HG03045 (cell line): Measurements from ENCODE around the gene CAB39L.
A peak's percentile ranks its signal among the peaks of the same experiment; 100 is the strongest.

Source experiments
- ATAC-seq: cut with Tn5 transposase; IDR thresholded peaks from one replicate; pipeline ENCODE4 v1.9.1; 2021; ENCODE audit warnings: mild to moderate bottlenecking, moderate library complexity; ENCODE audit not compliant: unreplicated experiment

Gene CAB39L

DNA sequence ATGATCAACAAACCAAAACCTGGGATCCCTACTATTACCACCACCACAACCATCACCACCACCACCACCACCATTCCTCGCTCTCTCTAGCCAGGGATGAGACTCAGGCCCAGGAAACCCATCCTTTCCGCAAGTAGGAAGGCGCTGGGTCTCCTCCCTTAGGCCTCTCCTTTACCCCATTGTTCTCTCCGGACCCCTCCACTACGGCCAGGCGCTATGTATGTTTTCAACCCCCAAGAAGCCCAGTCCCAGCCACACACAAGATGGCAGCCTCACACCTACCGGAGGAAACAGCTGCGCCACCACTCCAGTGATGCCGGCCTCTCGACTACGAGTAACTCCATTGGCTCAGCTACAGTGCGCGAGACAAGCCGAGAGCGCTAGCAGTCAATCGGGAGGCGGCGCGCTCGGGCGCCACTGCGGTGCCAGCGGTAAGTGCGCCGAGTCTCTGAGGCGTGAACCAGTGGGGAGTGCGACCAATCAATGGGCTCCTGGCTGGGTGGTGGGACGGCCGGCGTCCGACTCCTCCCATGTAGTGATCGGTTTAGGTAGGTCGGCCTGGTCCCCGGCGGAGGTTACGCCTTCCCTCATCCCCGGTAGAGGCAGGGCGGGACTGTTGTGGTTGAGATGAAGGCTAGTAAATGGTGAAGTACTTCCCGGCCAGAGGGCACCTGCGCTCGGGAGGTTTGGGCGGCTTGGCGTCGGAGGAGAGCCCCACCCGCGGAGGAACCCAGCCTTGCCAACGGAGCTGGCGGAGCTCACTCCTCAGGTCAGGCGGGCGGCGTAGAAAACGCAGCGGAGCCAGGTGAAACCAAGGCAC, at the start of gene CAB39L, which contains the start of gene SETDB2:
Gene CAB39L (minus strand): TSS at position 361 of the 820 bp plus-strand sequence. CDS start 61,154 bp downstream, outside the sequence.
Gene SETDB2 (plus strand): TSS at position 571 of the 820 bp plus-strand sequence. CDS start 7,620 bp downstream, outside the sequence.
- peak; percentile 97 for ATAC-seq

DNA sequence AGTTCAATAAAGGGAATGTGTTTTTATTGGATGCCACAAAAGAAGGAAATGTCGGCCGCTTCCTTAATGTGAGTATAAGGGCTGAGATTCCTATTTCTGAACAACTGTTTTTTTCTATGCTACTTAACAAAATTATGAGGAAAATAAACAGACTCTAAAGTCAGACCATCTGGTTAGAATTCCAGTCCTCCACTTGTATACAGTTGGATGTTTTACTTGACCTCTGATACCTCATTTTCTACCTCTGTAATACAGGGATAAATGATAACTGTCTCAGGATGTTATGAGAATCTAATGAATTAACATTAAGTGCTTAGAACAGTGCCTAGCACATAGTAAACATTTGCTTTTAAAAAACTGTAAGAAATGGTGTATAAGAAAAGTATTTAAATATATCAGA, 44.7 kb upstream of the CAB39L start:
- no peak for ATAC-seq

DNA sequence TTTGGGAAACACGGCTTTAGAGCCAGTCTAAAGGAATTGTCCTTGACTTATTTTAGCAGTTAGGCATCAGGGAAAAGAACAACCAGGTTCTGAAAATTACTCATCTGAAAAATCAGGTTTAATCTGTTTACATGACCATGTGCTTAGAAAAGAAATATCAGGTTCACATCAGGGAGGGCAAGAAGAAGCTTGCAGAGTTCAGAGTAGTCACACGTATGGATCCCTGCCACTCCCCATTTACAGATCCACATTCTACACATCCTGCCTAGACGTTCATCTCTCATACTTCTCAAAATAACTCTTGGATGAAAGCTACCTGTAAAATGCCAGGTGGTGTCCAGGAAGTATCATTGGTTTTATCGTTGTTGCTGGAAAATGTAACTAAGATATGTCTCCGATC, 37.9 kb upstream of the CAB39L start:
- ATAC-seq: no peak

DNA sequence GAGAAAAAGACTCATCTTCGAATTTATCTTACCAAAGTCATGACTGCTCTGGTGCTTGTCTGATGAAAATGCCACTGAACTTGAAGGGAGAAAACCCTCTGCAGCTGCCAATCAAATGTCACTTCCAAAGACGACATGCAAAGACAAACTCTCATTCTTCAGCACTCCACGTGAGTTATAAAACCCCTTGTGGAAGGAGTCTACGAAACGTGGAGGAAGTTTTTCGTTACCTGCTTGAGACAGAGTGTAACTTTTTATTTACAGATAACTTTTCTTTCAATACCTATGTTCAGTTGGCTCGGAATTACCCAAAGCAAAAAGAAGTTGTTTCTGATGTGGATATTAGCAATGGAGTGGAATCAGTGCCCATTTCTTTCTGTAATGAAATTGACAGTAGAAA, 32.7 kb upstream of the CAB39L start:
- ATAC-seq: no peak

DNA sequence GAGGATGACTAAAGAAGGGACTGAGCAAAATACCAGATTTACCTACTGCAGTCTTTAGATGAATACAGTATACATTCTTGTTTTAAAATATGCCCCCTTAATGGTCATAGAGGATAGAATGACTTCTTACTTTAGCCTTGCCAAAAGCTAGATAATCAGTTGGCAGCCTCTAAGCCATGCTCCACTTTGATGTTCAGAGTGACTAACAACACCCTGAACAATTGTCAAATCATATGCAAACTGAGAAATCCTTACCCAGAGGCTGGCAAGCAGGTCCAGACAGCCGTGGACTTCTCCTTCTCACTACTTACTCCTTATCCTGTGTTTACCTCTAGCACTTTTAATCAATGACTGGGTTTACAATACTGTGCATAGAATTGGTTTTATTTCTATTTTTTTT, 28.3 kb upstream of the CAB39L start:
- ATAC-seq: no peak

DNA sequence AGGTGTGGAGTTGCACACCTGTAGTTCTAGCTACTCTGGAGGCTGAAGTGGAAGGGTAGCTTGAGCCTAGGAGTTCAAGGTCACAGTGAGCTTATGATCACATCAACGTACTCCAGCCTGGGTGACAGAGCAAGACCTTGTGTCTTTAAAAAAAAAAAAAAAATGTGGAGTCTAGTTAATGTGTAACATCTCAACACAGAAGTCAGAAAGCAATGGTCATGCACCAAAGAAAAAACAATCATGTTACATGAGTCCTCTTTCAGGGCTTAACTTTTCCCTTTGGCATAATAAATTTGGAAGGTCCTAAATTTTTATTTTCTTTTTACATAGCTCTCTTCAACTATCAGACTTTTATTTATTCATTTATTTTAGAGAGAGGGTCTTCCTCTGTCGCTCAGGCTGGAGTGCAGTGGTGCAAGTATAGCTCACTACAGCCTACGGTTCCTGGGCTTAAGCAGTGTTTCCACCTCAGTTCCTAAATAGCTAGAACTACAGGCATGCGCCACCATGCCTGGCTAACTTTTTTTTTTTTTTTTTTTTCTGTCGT, 22.5 kb upstream of the CAB39L start:
- ATAC-seq: no peak

DNA sequence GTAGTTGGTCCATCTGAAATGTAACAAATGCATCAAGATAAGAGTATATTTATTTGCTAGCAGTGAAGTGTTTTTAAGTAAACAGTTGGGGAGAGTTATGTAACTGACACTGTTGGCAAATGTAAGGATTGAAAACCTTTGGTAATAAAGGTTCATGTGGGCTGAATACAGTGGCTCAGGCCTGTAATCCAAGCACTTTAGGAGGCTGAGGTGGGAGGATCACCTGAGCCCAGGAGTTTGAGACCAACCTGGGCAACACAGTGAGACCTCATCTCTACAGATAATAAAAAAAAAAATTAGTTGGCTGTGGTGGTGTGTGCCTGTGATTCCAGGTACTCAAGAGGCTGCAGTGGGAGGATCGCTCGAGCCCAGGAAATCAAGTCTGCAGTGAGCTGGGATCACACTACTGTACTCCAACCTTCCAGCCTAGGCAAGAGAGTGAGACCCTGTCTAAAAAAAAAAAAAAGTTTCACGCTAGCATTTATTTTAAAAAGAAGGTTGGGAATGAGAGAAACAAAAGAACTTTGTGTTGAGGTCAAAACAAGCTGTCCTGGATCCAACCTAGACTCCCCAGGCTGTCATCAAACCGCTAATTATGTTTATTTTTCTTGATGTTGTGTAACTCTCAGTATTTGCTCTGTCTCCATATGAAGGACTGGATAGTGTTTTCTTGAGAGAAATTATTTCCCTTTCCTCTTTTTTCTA, 20.9 kb upstream of the CAB39L start:
- ATAC-seq: no peak

DNA sequence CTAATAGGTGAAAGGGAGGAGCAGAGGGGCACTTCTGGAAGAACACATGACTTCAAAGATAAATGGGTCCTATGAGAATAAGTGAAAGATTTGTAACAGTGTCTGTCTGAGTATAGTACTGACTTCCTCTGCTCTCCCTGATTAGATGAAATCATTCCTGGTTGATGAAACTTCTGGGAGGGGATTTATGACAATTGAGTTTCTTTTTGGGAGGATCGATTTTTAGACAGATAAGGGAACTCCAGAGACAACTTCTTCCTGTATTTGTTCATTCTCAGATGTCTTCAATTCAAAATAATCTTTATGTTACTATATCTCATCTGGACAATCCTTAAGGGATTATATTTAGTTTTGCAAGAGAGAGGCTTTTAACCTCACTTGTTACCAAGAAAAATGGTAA, 20.2 kb upstream of the CAB39L start:
- ATAC-seq: no peak

DNA sequence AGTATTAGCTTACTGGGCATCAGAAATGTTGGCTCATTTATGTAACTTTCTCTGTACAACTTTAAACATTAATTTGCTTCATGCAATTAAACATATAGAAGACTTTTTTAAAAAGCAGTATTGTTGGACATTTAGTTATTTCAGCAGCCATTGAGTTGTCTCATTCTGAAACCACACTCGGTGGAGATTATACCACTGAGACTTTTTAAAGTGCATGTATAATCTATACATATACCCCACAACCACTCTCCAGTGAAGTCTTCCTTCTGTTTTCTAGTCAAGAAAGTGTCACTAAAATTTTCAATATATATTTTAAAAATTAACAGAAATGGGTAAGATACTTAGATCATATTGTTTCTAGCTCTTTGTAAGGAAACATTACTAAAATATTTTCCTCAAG, 15.7 kb upstream of the CAB39L start:
- ATAC-seq: no peak

DNA sequence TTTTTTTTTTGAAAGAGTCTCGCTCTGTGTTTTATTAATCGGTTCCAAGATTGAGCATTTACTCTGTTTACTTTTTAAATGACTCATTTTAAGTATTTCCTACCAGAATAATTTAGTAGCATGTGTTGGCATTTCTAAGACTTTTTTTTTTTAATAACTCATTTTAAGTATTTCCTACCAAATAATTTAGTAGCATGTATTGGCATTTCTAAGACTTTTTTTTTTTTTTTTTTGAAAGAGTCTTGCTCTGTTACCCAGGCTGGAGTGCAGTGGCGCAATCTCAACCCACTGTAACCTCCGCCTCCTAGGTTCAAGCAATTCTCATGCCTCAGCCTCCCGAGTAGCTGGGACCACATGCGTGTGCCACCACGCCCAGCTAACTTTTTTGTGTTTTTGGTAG, 13.4 kb upstream of the CAB39L start:
- ATAC-seq: no peak

DNA sequence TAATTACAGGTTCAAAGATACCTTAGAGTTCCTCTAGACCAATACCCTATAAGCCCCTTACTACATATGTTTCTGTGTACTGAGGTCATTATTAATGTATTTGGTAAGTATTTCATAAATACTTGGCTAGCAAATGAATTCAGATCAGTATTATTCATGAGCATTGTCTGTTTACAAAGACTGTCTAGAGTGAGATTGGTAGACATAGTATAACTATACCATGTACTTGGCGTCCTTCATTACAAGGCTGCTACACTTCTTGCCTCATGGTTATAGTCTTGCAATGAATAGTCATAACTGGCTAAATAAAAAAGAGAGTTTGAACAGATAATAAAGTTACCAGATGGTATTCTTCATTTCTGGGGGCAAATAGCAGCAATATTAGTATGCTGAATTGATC, 12.3 kb upstream of the CAB39L start:
- ATAC-seq: no peak

DNA sequence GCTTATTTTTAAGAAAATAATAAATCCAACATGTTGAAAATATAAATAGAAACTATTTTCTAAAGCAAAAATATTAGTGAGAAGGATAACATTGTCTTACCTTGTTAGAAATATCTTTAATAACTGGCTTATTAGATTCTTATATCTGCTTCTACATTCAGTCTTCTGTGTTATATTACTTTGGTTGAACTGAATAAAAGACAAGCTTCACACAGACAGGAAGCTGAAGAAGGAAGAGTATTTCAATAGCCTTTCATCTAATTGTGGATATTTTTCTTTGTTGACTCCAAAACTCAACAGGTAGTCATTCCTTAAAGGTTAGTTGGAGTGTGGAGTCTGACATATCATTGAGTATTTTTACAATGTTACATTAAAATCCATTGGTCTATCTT, 11.1 kb upstream of the CAB39L start:
- peak; percentile 30 for ATAC-seq

DNA sequence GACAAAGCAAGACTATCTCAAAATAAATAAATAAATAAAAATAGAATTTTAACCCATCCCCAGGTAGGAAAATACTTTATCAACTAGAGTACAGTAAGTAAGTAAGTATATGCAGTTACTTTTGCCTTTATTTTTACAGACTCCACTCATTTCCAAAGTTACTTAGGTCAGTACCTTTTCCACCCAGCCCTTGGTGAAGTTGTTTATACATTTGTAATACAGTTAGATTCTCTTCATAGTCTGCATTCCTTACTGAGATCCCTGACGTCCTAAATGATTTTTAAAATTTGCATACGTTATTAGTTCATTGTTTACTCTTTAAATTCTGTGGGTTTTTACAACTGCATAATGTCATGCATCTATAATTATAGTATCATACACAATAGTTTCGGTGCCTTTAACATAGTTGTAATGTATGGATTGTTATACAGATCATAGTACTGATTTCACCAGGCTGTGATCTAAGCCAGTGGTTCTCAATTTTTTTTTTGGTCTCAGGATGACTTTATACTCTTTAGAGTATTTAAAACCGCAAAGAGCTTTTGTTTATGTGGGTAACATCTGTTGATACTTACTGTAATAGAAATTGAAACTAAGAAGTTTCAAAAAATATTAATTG, 10.6 kb upstream of the CAB39L start:
- peak; percentile 81 for ATAC-seq

DNA sequence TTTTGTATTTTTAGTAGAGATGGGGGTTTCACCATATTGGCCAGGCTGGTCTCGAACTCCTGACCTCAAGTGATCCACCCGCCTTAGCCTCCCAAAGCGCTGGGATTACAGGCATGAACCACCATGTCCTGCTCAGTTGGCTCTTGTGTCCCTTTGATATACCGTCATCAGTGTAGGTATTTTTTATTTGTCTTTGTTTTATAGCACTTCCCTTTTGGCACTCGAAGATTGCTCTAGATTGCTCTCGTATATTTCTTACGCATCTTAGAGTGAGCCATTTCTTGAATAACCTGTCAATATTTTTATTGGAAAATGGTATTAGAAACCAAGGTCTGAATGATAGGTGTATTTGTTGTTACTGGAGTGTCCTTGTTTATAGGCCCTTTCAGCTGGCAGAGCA, 9.6 kb upstream of the CAB39L start:
- no peak for ATAC-seq

DNA sequence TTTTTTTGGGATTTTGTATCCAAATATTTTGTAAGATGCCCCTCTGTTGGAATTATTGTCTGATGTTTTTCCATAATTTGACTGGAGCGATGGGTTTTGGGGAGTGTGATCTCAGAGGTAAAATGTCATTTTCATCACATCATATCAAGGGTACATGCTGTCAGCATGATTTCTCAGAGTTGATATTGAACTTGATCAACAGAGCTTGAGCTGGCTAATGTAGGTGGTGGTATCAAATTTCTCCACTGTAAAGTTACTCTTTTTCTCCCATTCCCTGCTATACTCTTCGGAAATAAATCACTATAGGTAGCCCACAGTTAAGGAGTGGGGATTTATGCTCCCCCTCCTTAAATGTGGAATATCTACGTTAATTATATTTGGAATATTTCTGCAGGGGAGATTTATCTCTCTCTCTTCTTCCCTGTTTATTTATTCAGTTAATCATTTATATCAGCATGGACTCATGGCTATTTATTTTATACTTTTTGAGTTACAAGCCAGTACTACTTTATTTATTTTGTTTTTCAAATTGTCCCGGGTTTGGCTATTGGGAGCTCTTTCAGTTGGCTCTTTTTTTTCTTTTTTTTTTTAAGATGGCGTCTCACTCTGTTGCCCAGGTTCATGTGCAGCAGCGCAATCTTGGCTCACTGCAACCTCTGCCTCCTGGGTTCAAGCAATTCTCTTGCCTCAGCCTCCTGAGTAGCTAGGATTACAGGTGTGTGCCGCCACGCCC, 9.0 kb upstream of the CAB39L start:
- ATAC-seq: no peak

DNA sequence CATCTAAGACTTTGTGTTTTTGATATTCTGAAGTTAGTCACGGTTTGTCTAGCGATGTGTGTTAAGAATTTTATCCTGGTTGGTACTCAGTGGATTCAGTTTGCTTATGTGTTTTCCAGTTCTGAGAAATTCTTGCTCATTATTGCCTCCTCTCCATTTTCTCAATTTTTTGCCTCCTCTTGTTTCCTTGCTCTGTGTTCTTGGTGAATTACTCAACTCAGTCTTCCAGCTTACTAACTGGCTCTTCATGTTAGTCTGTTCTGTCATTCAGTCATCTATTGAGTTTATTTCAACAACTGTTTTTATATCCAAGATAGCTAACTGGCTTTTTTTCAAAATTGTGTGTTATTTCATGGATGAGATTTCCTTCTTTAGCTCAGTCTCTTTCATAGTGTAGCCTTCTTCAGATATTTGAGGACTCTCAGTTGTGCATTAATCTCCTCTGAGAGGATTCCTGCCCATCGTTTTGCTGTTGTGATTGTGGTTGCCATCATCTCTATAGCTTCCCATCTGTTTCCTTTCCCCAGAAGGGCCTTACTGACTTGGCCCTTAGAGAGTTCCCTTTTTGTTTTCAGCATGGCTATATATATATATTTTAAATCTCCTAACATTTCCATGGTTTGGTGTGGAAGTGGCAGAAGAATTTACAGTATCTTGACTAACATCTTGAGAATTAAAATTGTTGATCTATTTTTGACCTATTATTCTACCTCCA, 6.4 kb upstream of the CAB39L start:
- no peak for ATAC-seq

DNA sequence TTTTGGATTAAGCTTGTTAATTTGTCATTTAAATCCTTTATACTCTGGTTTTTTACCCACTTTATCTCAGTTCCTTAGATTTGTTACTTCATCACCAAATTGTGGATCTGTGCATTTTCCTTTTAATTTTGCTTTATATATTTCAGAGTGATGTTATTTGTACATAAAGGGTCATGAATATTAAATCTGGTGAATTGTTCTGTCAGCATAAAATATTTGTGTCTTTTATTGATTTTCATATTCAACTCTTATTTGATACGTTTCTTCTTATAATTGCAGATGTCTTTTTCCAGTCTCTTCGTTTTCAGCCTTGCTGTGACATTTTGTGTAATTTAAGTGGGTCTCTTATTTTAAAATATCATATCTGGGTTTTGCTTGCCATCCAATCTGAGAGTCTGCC, 4.9 kb upstream of the CAB39L start:
- ATAC-seq: no peak

DNA sequence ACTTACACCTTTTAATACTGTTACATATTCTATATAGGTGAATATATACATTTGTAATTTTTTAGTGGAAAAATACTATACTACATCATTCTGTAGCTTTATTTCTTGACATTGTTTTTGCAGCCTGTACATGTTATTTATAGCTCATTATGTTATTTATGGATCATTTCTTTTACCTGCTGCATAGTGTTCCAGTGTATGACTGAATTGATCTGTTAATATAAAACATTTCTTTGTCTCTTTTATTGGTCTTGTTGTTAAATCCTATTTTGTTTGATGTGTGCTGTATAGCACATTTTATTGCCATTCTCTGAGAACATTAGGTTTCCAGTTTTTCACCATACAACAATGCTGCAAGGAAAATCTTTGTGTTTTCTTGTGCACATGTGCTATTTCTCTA, 2.6 kb upstream of the CAB39L start:
- no peak for ATAC-seq

DNA sequence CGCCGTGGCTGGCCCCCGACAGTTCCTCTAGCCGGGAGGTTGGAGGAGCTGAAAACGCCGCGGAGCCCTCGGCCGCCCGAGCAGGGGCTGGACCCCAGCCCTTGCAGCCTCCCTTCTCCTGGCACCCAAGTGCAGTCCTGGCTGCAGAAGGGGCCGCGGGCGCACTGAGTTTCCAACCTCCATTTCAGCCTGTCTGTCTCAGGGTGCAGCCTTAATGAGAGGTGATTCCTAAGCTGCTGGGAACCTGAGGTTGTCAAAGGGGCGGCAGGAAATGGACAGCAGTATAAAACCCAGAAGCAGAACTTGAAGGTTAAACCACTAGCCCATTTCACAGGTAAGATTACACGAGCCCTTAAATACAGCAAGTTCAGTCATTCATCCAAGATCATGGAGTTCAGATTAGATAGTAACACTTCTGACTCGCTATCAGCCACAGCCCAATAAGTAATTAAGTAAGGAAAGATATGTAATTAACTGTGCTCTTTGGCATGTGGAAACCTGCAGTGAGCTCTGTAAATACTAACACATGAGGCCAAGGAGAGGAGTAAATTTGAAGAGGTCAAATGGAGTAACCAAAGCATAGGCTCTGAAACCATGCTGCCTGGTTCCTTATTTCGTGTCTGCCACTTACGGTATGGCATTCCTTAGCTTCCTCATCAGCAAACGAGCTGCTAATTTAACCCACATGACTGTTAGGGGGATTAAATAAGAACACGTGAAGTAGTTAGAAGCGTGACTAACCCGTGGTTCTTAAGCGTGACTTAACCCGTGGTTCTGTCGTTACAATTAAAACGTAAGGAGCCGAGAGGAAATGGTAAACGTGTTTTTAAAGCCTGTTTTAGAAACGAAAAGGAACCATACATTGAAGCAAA, 896 bp upstream of the CAB39L start:
- ATAC-seq: peak; percentile 9
